ELF-1 (cell line): Measurements from ENCODE around the gene ZCCHC3.

Source experiments
- DNase-seq: peaks from one replicate; pipeline ENCODE4 v3.0.0-alpha.2; 2016; ENCODE audit warnings: low read depth, low spot score

The ZCCHC3 gene

GRCh38 chr20:346033-346639 lies 48.8 kb downstream of the ZCCHC3 start:
- no peak for DNase-seq

GRCh38 chr20:346640-347316 lies 49.4 kb downstream of the ZCCHC3 start, which contains the start of gene NRSN2:
Gene NRSN2, plus strand, starts transcription at chr20:347111. Its CDS starts 2,533 bp downstream, at chr20:349644.
- DNase-seq, result peak; percentile 75

- DNase-seq, result no peak
These were observed 49.9 kb downstream of the ZCCHC3 start for GRCh38 chr20:347317-347639.

- DNase-seq, result peak; percentile 97
These were observed 50.5 kb downstream of the ZCCHC3 start for GRCh38 chr20:347640-348484.

GRCh38 chr20:348972-349841 lies 51.8 kb downstream of the ZCCHC3 start:
- DNase-seq, result no peak
